CD14-positive monocyte (primary cell): ENCODE results near the gene GMCL2. TPM values are rescaled to one million over a fixed set of nuclear protein-coding genes. Genes with fewer than 3 reads are reported as not detected.

ENCODE experiments used
- DNase-seq, 3 donors: peaks; one replicate each; pipeline ENCODE4 v3.0.0-alpha.2; 2011 to 2022
- H2AFZ ChIP-seq: 2 replicates; pipeline ENCODE4 v1.6.0; 2012; ENCODE audit warnings: mild to moderate bottlenecking, low read depth, low read length, inconsistent platforms; ENCODE audit not compliant: insufficient read depth, poor library complexity, severe bottlenecking
- H3K27ac ChIP-seq, 2 donors: 1 replicate in 1 of 2; 2 replicates in 1 of 2; pipeline ENCODE4 v1.5.1; 2012 to 2013; ENCODE audit warnings: low read length in 2 of 2, control low read depth in 1 of 2, inconsistent platforms in 1 of 2, low read depth in 1 of 2, mild to moderate bottlenecking in 1 of 2
- H3K27me3 ChIP-seq, 2 donors: one replicate each; pipeline versions ENCODE4 v1.6.0 to v1.6.1; 2011 to 2013; ENCODE audit warnings: low read length in 2 of 2; ENCODE audit not compliant: control insufficient read depth in 2 of 2, insufficient read depth in 2 of 2
- H3K36me3 ChIP-seq, 2 donors: replicated peaks in 1 of 2; 1 replicate in 1 of 2; 2 replicates in 1 of 2; pipeline versions ENCODE4 v1.5.1 to v1.6.1; 2012 to 2013; ENCODE audit warnings: low read length in 2 of 2, control low read depth in 1 of 2, inconsistent platforms in 1 of 2, mild to moderate bottlenecking in 1 of 2; ENCODE audit not compliant: insufficient read depth in 2 of 2, control insufficient read depth in 1 of 2
- H3K4me1 ChIP-seq, 2 donors: 1 replicate in 1 of 2; 2 replicates in 1 of 2; pipeline versions ENCODE4 v1.5.1 to v1.6.1; 2012 to 2013; ENCODE audit warnings: low read length in 2 of 2, control low read depth in 1 of 2, inconsistent platforms in 1 of 2, mild to moderate bottlenecking in 1 of 2, moderate library complexity in 1 of 2; ENCODE audit not compliant: insufficient read depth in 2 of 2, control insufficient read depth in 1 of 2
- H3K4me2 ChIP-seq: replicated peaks from 2 replicates; pipeline ENCODE3; 2012; ENCODE audit warnings: low read length, moderate library complexity, mild to moderate bottlenecking; ENCODE audit not compliant: poor library complexity, severe bottlenecking; ENCODE audit errors: extremely low read depth
- H3K4me3 ChIP-seq, 3 experiments: fragments of 200-600 bp in 1 of 3; sonication (generic) in 1 of 3; replicated peaks in 1 of 3; 1 replicate in 2 of 3; 2 replicates in 1 of 3; pipeline ENCODE4 v1.5.1; 2011 to 2013; ENCODE audit warnings: low read length in 3 of 3, mild to moderate bottlenecking in 3 of 3, control low read depth in 2 of 3, low read depth in 2 of 3, inconsistent platforms in 1 of 3, moderate library complexity in 1 of 3
- H3K79me2 ChIP-seq: 2 replicates; pipeline ENCODE4 v1.6.0; 2012; ENCODE audit warnings: mild to moderate bottlenecking, control low read depth, inconsistent platforms, low read length, moderate library complexity; ENCODE audit not compliant: insufficient read depth
- H3K9ac ChIP-seq: 2 replicates; pipeline ENCODE4 v1.6.0; 2017; ENCODE audit warnings: low read length, mild to moderate bottlenecking; ENCODE audit not compliant: insufficient read depth, poor library complexity, severe bottlenecking
- H3K9me3 ChIP-seq, 2 donors: replicated peaks in 1 of 2; 1 replicate in 1 of 2; 2 replicates in 1 of 2; pipeline versions ENCODE4 v1.5.1 to v1.6.1; 2012 to 2013; ENCODE audit warnings: low read length in 2 of 2, control low read depth in 1 of 2; ENCODE audit not compliant: control insufficient read depth in 1 of 2, insufficient read depth in 1 of 2
- H4K20me1 ChIP-seq: 2 replicates; pipeline ENCODE4 v1.6.0; 2012; ENCODE audit warnings: mild to moderate bottlenecking, low read length, control low read depth, moderate library complexity; ENCODE audit not compliant: insufficient read depth
- H3K27ac Mint-ChIP-seq, 7 donors: one replicate each; pipeline ENCODE4 v1.8.0; 2020; ENCODE audit warnings: mild to moderate bottlenecking in 7 of 7, mixed read lengths in 7 of 7, moderate library complexity in 6 of 7, inconsistent platforms in 2 of 7
- H3K27me3 Mint-ChIP-seq, 3 donors: one replicate each; pipeline ENCODE4 v1.8.0; 2021 to 2022; ENCODE audit warnings: low read depth in 3 of 3, mild to moderate bottlenecking in 3 of 3, mixed read lengths in 3 of 3, moderate library complexity in 3 of 3, inconsistent platforms in 1 of 3
- H3K36me3 Mint-ChIP-seq, 2 donors: one replicate each; pipeline ENCODE4 v1.8.0; 2020; ENCODE audit warnings: mixed read lengths in 2 of 2, inconsistent platforms in 1 of 2, mild to moderate bottlenecking in 1 of 2
- H3K4me1 Mint-ChIP-seq: one replicate; pipeline ENCODE4 v1.8.0; 2020; ENCODE audit warnings: mild to moderate bottlenecking, mixed read lengths
- H3K4me3 Mint-ChIP-seq, 2 donors: one replicate each; pipeline ENCODE4 v1.8.0; 2020; ENCODE audit warnings: mild to moderate bottlenecking in 2 of 2, mixed read lengths in 2 of 2, moderate library complexity in 1 of 2
- H3K9me3 Mint-ChIP-seq, 7 donors: one replicate each; pipeline ENCODE4 v1.8.0; 2020 to 2022; ENCODE audit warnings: mixed read lengths in 7 of 7, mild to moderate bottlenecking in 6 of 7, moderate library complexity in 6 of 7, inconsistent platforms in 2 of 7
- CTCF ChIP-seq: fragments of 200-600 bp; IDR thresholded peaks from one replicate; pipeline ENCODE4 v1.8.0; 2022; ENCODE audit warnings: antibody characterized with exemption, mild to moderate bottlenecking
- WGBS: methylation state at CpG from one replicate; pipeline ENCODE4 v1.1.5; 2013; ENCODE audit warnings: missing lambda C conversion rate; ENCODE audit not compliant: insufficient coverage; 5-methylcytosine and 5-hydroxymethylcytosine counted together
- intact Hi-C, 2 donors: fragments of 100-400 bp; cut with micrococcal nuclease; formaldehyde crosslinking; loops; one replicate each; pipeline versions ENCODE4 v1.15.0 to v1.15.1; 2023
- polyA plus RNA-seq, 3 donors: library from polyadenylated mRNA; depleted of rRNA in 1 of 3; unstranded in 2 of 3; stranded (reverse) in 1 of 3; fragments of 300-500 nt in 2 of 3; fragments of >200 nt in 1 of 3; fragmentation: Illumina TruSeq in 2 of 3; gene quantifications; 1 replicate in 2 of 3; 2 replicates in 1 of 3; pipeline ENCODE4 v1.2.3, GENCODE V29; 2012 to 2021

The GMCL2 gene
- polyA plus RNA-seq, 3 donors: not detected

DNA sequence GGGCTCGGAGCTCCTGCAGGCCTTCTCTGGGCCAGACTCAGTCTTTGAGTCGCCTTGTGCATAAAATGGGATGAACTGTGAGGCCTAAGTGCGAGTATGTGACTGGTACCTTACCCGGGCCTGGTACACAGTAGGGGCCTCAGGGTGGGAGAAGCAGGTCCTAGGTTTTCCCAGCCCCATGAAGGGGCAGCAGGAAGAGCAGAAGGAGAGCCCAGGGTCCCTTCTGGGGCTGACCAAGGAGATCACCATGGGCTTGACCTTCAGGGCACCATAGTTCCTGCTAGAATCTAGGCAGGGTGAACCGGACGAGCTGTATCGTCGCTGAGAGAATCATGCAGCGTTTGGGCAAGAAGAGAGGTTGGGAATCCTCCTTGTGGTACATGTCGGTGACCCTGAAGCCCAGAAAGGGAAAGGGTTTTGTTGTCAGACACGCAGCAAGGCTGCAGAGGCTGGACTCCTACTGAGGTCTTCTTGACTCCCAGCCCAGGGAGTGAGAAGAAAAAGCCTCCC, 45.8 kb upstream of the GMCL2 start:
- Histone ChIP-seq H3K4me1 (peaks cover 52 to 72% of the 10 kb centered on the region in 2 donors), H3K9ac (peak overlapping the region; percentile 93)
- 65% methylated on average over 10 of the region's 11 CpGs for WGBS

More for the DNA sequence above, 45.8 kb upstream of the GMCL2 start:
- Histone ChIP-seq H3K4me3 (peak overlapping the region; percentile 73 to 88 (median 74)), H3K79me2 (peaks cover 31% of the 10 kb centered on the region), H3K27ac (peak overlapping the region; percentile 73 to 90), H2AFZ (peak overlapping the region; percentile 94), H4K20me1 (peaks cover 40% of the 10 kb centered on the region), H3K36me3 (peaks cover 22 to 33% of the 10 kb centered on the region in 2 donors), H3K27me3 (no peaks in the 10 kb centered on the region), H3K9me3 (no peaks in the 10 kb centered on the region), H3K4me2 (peak overlapping the region; percentile 92)
- Mint-ChIP-seq H3K4me3 (peak overlapping the region; percentile 69 to 73), H3K4me1 (peaks cover 65% of the 10 kb centered on the region), H3K27ac (peak overlapping the region; percentile 74 to 90 (median 86)), H3K36me3 (peaks cover 31 to 35% of the 10 kb centered on the region in 2 donors), H3K9me3 (peaks cover 0 to 2% (median 0%) of the 10 kb centered on the region in 7 donors), H3K27me3 (no peaks in the 10 kb centered on the region)
- TF ChIP-seq CTCF: no peak
- intact Hi-C loops: no loop called here
- DNase-seq: no peak
